SKM-1 (cell line): ENCODE results near the gene DCAF15.
A peak's percentile ranks its signal among the peaks of the same experiment; 100 is the strongest.

Experiments used
- DNase-seq: peaks from one replicate; lab custom pipeline; 2025; ENCODE audit not compliant: unreplicated experiment; lab: John Stamatoyannopoulos, UW

The DCAF15 gene

GRCh38 chr19:13992025-13992424 lies 39.7 kb downstream of the DCAF15 start:
- DNase-seq: no peak

GRCh38 chr19:13993590-13994300 lies 41.4 kb downstream of the DCAF15 start:
- DNase-seq: no peak

GRCh38 chr19:13995017-13995728 lies 42.9 kb downstream of the DCAF15 start:
- no peak for DNase-seq

- DNase-seq: no peak
Measured at GRCh38 chr19:13995878-13996765, 43.8 kb downstream of the DCAF15 start.

GRCh38 chr19:13996928-13997630 lies 44.8 kb downstream of the DCAF15 start:
- DNase-seq: no peak

- no peak for DNase-seq
Measured at GRCh38 chr19:13997631-13997962, 45.3 kb downstream of the DCAF15 start.

GRCh38 chr19:13998426-13998825 lies 46.1 kb downstream of the DCAF15 start:
- DNase-seq: no peak

GRCh38 chr19:13999085-13999484 lies 46.8 kb downstream of the DCAF15 start:
- DNase-seq: no peak

- no peak for DNase-seq
Measured at GRCh38 chr19:14000691-14001375, 48.5 kb downstream of the DCAF15 start.

GRCh38 chr19:14002571-14003250 lies 50.4 kb downstream of the DCAF15 start:
- DNase-seq: no peak

- DNase-seq: no peak
Measured at GRCh38 chr19:14003251-14004055, 51.1 kb downstream of the DCAF15 start.

- DNase-seq: no peak
Measured at GRCh38 chr19:14004619-14005348, 52.5 kb downstream of the DCAF15 start.

GRCh38 chr19:14005349-14006084 lies 53.2 kb downstream of the DCAF15 start:
- DNase-seq: peak; percentile 55

GRCh38 chr19:14006085-14006765 lies 53.9 kb downstream of the DCAF15 start, which contains the start of gene RFX1:
Gene RFX1, minus strand, starts transcription at chr19:14006320. Its CDS starts 12,477 bp downstream, at chr19:13993843.
- DNase-seq: peak; percentile 99

GRCh38 chr19:14006766-14007562 lies 54.7 kb downstream of the DCAF15 start:
- DNase-seq: no peak
